Activated T-cell treated with anti-CD3 and anti-CD28 coated beads, Interleukin-2, amount 50 U/mL, for 24 hours (primary cell): ENCODE measurements around the gene IL21R.
A peak's percentile ranks its signal among the peaks of the same experiment; 100 is the strongest.

Experiments
- DNase-seq: peaks from one replicate; pipeline ENCODE4 v3.0.0-alpha.2; 2020
- H3K27ac Mint-ChIP-seq: 2 replicates; pipeline ENCODE4 v1.8.0; 2020; ENCODE audit warnings: mild to moderate bottlenecking, mixed read lengths
- H3K27me3 Mint-ChIP-seq: 2 replicates; pipeline ENCODE4 v1.8.0; 2020; ENCODE audit warnings: mixed read lengths
- H3K36me3 Mint-ChIP-seq: 2 replicates; pipeline ENCODE4 v1.8.0; 2020; ENCODE audit warnings: low read depth, mixed read lengths
- H3K4me1 Mint-ChIP-seq: 2 replicates; pipeline ENCODE4 v1.8.0; 2020; ENCODE audit warnings: low read depth, mixed read lengths
- H3K4me3 Mint-ChIP-seq: 2 replicates; pipeline ENCODE4 v1.8.0; 2020; ENCODE audit warnings: mild to moderate bottlenecking, moderate library complexity, mixed read lengths
- H3K9me3 Mint-ChIP-seq: 2 replicates; pipeline ENCODE4 v1.8.0; 2020; ENCODE audit warnings: mixed read lengths

IL21R gene

DNA sequence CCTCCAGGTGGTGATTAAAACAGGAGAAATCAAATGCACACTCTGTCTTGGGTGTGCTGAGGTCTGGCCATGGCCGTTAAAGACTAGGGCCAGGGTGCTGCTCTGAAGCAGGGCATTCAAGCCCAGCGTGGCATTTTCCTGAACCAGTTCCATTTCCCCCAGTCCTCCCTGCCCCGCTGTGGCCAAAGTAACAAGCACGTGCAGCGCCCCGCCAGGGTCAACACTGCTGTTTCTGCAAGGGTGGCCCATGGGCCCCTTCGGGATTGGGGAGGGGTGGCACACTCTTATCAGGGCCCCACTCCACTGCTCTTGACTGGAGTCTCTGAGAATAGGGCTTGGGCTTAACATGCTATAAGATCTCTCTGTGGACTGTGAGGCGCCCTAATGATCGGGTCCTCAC, 72.9 kb downstream of the IL21R start:
- DNase-seq, result no peak
- H3K4me1 Mint-ChIP-seq, result no peaks in the 10 kb centered on the region
- H3K4me3 Mint-ChIP-seq, result no peak overlapping the region
- peaks cover 97% of the 10 kb centered on the region for H3K36me3 Mint-ChIP-seq
- no peak overlapping the region for H3K27ac Mint-ChIP-seq
- H3K9me3 Mint-ChIP-seq, result no peaks in the 10 kb centered on the region
- H3K27me3 Mint-ChIP-seq, result no peaks in the 10 kb centered on the region

- Mint-ChIP-seq H3K27ac (no peak overlapping the region), H3K27me3 (no peaks in the 10 kb centered on the region), H3K4me1 (no peaks in the 10 kb centered on the region), H3K4me3 (no peak overlapping the region), H3K9me3 (no peaks in the 10 kb centered on the region), H3K36me3 (peaks cover 97% of the 10 kb centered on the region)
- DNase-seq, result no peak
Observed at GRCh38 chr16:27475561-27475960, 73.6 kb downstream of the IL21R start.

DNA sequence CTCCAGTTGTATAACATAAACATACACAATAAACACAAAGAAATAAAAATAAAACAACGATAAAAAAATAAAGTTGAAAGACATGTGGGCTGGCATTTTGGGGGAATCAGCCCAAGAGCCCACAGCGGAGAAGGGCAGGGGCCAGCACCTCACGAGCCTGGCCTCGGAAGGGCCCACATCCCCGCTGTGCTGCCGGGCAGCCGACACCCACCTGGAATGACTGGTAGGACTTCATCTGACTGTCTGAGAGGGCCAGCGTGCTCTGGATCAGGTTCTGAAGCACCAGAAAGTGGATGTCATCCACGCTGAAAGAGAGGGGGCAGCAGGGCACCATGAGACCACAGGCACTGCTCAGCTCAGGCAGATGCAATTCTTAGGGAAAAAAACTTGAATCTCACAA, 74.3 kb downstream of the IL21R start:
- no peak for DNase-seq
- Mint-ChIP-seq H3K36me3 (peaks cover 97% of the 10 kb centered on the region), H3K27ac (no peak overlapping the region), H3K9me3 (no peaks in the 10 kb centered on the region), H3K27me3 (no peaks in the 10 kb centered on the region), H3K4me1 (no peaks in the 10 kb centered on the region), H3K4me3 (no peak overlapping the region)

GRCh38 chr16:27480761-27481160, 78.8 kb downstream of the IL21R start:
- H3K9me3 Mint-ChIP-seq, result no peaks in the 10 kb centered on the region
- no peak for DNase-seq
- H3K4me3 Mint-ChIP-seq, result no peak overlapping the region
- peaks cover 98% of the 10 kb centered on the region for H3K36me3 Mint-ChIP-seq
- no peaks in the 10 kb centered on the region for H3K27me3 Mint-ChIP-seq
- no peaks in the 10 kb centered on the region for H3K4me1 Mint-ChIP-seq
- H3K27ac Mint-ChIP-seq, result no peak overlapping the region

DNA sequence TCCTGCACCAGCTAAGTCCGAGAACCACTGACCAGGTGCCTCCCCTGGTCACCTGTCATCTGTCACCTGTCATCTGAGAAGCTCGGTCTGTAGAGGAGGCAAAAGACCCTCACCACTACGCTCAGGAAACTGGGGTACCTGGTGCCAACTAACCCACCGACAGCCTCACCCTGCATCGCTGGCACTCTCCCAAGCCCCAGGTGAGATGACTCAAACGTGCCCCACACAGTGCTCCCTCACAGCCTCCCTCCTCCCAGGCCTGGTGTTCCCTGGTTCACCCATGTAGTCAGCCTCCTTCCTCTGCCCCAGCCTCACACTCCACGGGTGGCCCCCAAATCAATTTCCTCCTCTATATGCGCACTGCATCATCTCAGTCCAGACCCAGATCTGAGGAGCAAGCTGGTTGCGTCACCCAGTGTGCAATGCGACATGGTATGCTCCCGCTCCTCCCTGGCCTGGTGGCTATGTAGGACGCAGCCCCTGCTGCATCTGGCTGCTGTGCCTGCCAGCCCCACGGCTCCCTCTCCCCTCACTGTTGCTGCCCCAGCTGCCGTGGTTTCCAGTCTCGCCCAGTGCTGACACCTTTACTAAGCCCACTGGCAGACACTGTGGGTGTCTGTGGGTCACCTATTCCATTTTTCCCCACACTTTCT, 79.4 kb downstream of the IL21R start:
- peaks cover 98% of the 10 kb centered on the region for H3K36me3 Mint-ChIP-seq
- no peaks in the 10 kb centered on the region for H3K4me1 Mint-ChIP-seq
- no peak for DNase-seq
- no peak overlapping the region for H3K27ac Mint-ChIP-seq
- H3K9me3 Mint-ChIP-seq, result no peaks in the 10 kb centered on the region
- H3K4me3 Mint-ChIP-seq, result no peak overlapping the region
- H3K27me3 Mint-ChIP-seq, result no peaks in the 10 kb centered on the region

GRCh38 chr16:27482397-27483087, 80.6 kb downstream of the IL21R start:
- Mint-ChIP-seq H3K27ac (no peak overlapping the region), H3K4me3 (no peak overlapping the region), H3K27me3 (no peaks in the 10 kb centered on the region), H3K9me3 (no peaks in the 10 kb centered on the region), H3K4me1 (no peaks in the 10 kb centered on the region), H3K36me3 (peaks cover 98% of the 10 kb centered on the region)
- no peak for DNase-seq

DNA sequence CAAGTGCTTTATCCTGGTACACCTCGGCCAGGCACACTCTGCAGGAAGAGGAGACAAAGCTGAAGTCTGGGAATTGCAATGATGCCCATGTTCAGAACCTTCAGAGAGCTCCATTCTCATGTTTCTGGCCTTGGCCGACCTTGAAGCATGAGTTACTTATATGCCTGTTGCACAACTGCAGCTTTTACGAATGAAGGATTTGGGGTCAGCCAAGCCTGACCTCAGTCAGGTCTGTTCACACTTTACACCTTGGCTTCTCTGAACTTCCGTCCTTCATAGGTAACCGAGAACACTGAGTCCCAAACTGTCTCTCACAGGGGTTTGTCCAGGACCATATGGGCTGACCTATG, 81.1 kb downstream of the IL21R start:
- Mint-ChIP-seq H3K36me3 (peaks cover 98% of the 10 kb centered on the region), H3K27me3 (no peaks in the 10 kb centered on the region), H3K9me3 (no peaks in the 10 kb centered on the region), H3K4me3 (no peak overlapping the region), H3K4me1 (no peaks in the 10 kb centered on the region), H3K27ac (no peak overlapping the region)
- DNase-seq, result no peak

- Mint-ChIP-seq H3K9me3 (no peaks in the 10 kb centered on the region), H3K27ac (peak overlapping the region; percentile 31), H3K4me1 (no peaks in the 10 kb centered on the region), H3K36me3 (peaks cover 98% of the 10 kb centered on the region), H3K4me3 (no peak overlapping the region), H3K27me3 (no peaks in the 10 kb centered on the region)
- no peak for DNase-seq
Observed at GRCh38 chr16:27483624-27484023, 81.7 kb downstream of the IL21R start.

GRCh38 chr16:27485126-27485525, 83.2 kb downstream of the IL21R start:
- Mint-ChIP-seq H3K27ac (no peak overlapping the region), H3K9me3 (no peaks in the 10 kb centered on the region), H3K36me3 (peaks cover 100% of the 10 kb centered on the region), H3K4me1 (no peaks in the 10 kb centered on the region), H3K4me3 (no peak overlapping the region), H3K27me3 (no peaks in the 10 kb centered on the region)
- no peak for DNase-seq

DNA sequence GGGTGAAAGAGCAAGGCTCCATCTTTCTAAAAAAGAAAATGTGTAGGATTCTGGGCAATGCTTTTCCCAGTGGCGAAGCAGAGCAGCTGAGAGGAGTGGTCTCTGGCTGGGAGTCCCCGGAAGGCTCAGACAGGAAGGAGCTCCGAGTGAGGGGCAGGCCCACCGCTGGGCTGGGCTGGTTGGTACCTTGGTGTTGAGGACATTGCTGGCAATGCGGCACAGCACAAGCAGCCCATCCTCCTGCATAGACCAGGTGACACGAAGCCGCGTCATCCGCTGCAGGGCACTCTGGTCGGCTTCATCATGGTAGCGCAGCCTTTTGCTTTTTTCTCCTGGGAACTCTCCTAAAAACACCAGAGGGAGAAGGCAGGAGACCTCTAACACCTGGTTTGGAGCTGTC, 83.8 kb downstream of the IL21R start:
- no peak overlapping the region for H3K4me3 Mint-ChIP-seq
- H3K27ac Mint-ChIP-seq, result no peak overlapping the region
- peaks cover 100% of the 10 kb centered on the region for H3K36me3 Mint-ChIP-seq
- DNase-seq, result no peak
- no peaks in the 10 kb centered on the region for H3K9me3 Mint-ChIP-seq
- no peaks in the 10 kb centered on the region for H3K4me1 Mint-ChIP-seq
- no peaks in the 10 kb centered on the region for H3K27me3 Mint-ChIP-seq

DNA sequence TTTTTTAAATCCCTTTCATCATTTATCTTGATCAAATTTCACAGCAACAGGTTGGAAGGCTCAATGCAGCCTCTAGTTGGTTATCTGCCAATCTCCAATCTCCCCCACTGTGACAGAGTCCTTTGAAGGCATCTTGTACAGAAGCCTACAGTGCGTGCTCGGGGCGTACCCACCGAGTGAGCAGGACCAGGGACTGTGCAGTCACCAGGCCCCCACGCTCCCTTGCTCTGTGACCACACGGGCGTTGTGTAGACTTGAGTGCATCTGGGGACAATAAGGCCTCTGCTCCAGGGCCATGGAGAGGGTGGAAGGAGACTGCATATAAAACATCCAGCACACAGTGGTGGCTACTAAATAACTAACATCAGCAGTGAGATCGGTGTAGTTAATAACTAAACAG, 84.4 kb downstream of the IL21R start:
- no peak overlapping the region for H3K4me3 Mint-ChIP-seq
- no peak for DNase-seq
- H3K27me3 Mint-ChIP-seq, result no peaks in the 10 kb centered on the region
- H3K36me3 Mint-ChIP-seq, result peaks cover 100% of the 10 kb centered on the region
- no peaks in the 10 kb centered on the region for H3K4me1 Mint-ChIP-seq
- H3K27ac Mint-ChIP-seq, result no peak overlapping the region
- no peaks in the 10 kb centered on the region for H3K9me3 Mint-ChIP-seq

- no peak for DNase-seq
- Mint-ChIP-seq H3K4me3 (no peak overlapping the region), H3K4me1 (no peaks in the 10 kb centered on the region), H3K9me3 (no peaks in the 10 kb centered on the region), H3K36me3 (peaks cover 100% of the 10 kb centered on the region), H3K27ac (no peak overlapping the region), H3K27me3 (no peaks in the 10 kb centered on the region)
Observed at GRCh38 chr16:27486760-27487159, 84.8 kb downstream of the IL21R start.

- H3K27ac Mint-ChIP-seq, result no peak overlapping the region
- H3K27me3 Mint-ChIP-seq, result no peaks in the 10 kb centered on the region
Observed at GRCh38 chr16:27489421-27489820, 87.4 kb downstream of the IL21R start.

DNA sequence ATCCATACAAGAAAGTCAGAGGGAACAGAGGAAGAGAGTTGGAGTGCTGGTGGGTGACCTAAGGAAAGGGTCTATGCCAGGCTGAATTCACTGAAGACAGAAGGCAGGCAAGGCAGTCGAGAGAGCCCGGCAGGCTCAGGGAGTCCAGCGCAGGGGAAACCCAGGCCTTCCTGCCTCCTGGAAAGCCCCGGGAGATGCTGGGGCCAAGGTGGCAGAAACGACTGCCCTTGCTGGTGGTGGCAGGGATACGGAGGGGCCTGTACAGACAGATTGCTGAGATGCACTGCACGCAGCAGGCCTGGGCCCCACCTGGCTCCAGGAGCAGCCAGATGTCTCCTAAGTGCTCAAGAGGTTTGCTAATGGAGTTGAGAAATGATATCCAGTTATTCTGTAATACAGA, 87.9 kb downstream of the IL21R start:
- Mint-ChIP-seq H3K9me3 (no peaks in the 10 kb centered on the region), H3K27ac (no peak overlapping the region), H3K36me3 (peaks cover 99% of the 10 kb centered on the region), H3K4me1 (no peaks in the 10 kb centered on the region), H3K4me3 (no peak overlapping the region), H3K27me3 (no peaks in the 10 kb centered on the region)
- DNase-seq, result no peak

More at GRCh38 chr16:27489421-27489820, 87.4 kb downstream of the IL21R start:
- Mint-ChIP-seq H3K4me3 (no peak overlapping the region), H3K4me1 (no peaks in the 10 kb centered on the region), H3K9me3 (no peaks in the 10 kb centered on the region), H3K36me3 (peaks cover 99% of the 10 kb centered on the region)
- no peak for DNase-seq

GRCh38 chr16:27491894-27492587, 90.1 kb downstream of the IL21R start:
- peaks cover 99% of the 10 kb centered on the region for H3K36me3 Mint-ChIP-seq
- no peak overlapping the region for H3K4me3 Mint-ChIP-seq
- H3K27me3 Mint-ChIP-seq, result no peaks in the 10 kb centered on the region
- H3K9me3 Mint-ChIP-seq, result no peaks in the 10 kb centered on the region
- H3K4me1 Mint-ChIP-seq, result no peaks in the 10 kb centered on the region
- DNase-seq, result no peak
- no peak overlapping the region for H3K27ac Mint-ChIP-seq
